HG02571 (cell line): ENCODE results near the gene TRPM8.

Experiments used
- ATAC-seq: cut with Tn5 transposase; IDR thresholded peaks from one replicate; pipeline ENCODE4 v1.9.1; 2021; ENCODE audit warnings: mild to moderate bottlenecking, moderate library complexity; ENCODE audit not compliant: unreplicated experiment

TRPM8 gene

GRCh38 chr2:234033174-234033573, 116.0 kb downstream of the TRPM8 start:
- no peak for ATAC-seq

DNA sequence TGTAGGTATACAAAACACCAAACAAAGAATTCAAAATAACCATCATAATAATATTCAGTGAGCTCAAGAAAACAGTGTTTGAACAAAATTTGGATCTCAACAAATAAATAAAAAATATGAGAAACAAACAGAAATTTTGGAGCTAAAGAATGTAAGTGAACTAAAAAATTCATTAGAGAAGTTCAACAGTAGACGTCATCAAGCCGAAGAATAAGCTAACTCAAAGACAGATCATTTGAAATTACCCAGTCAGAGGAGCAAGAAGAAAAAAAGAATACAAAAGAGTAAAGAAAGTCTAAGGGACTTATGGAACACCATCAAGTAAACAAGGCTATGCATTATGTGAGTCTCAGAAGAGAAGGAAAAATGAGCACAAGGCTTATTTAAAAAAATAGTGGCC, 116.7 kb downstream of the TRPM8 start:
- no peak for ATAC-seq

DNA sequence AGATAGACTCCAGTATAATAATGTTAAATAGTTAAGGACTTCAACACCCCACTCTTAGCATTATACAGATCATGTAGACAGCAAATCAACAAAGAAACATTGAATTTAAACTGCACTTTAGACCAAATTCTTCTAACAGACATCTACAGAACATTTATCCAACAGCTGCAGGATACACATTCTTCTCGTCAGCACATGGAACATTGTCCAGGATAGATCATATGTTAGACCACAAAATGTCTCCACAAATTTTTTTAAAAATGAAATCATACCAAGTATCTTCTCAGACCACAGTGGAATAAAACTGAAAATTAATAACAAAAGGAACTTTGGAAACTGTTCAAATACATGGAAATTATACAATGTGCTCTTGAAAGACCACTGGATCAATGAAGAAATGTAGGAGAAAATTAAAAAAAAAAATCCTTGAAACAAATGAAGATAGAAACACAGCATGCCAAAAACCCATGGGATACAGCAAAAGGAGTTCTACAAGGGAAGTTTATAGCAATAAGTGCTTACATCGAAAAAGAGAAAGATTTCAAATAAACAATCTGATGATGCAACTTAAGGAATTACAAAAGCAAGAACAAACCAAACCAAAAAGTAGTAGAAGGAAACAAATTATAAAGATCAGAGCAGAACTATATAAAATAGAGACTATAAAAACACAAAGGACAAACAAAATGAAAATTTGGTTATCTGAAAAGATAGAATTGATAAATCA, 121.1 kb downstream of the TRPM8 start:
- ATAC-seq = no peak

DNA sequence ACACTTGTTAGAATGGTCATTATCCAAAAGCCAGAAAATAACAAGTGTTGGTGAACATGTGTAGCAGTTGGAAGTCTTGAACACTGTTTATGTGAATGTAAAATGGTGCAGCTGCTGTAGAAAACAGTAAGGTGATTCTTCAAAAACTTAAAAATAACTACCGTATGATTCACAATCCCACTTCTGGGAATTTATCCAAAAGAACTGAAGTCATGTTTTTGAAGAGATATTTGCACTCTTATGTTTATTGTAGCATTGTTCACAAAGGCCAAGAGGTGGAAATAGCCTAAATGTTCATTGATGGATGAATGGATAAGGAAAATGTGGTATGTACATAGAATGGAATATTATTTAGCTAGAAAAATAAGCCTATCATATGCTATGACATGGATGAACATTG, 127.0 kb downstream of the TRPM8 start:
- ATAC-seq = no peak

GRCh38 chr2:234046521-234046920, 129.3 kb downstream of the TRPM8 start:
- ATAC-seq = no peak

GRCh38 chr2:234047361-234047760, 130.2 kb downstream of the TRPM8 start:
- no peak for ATAC-seq

GRCh38 chr2:234048049-234048448, 130.9 kb downstream of the TRPM8 start:
- no peak for ATAC-seq

GRCh38 chr2:234050455-234051135, 133.4 kb downstream of the TRPM8 start, which contains the start of gene SPP2:
TSS of gene SPP2 (plus strand) at chr2:234050702. CDS start at chr2:234050787, 85 bp downstream.
- ATAC-seq = no peak

GRCh38 chr2:234051374-234052070, 134.3 kb downstream of the TRPM8 start:
- ATAC-seq = no peak

DNA sequence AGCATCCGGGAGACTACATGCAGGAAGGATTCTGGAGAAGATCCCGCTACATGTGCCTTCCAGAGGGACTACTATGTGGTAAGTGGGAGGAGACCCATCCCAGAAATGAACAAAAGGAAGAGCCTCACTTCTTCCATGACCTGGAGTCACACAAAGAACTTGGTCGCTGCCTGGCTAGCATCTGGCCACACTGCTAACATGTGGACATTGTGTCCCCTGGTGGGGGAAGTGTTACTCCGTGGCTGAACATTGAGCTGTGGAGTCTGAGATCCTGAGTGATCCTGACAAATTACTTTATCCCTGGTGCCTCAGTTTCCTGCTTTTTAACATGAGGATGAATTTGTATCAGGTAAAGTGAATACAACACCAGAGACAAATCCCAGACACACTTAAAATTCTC, 141.7 kb downstream of the TRPM8 start:
- ATAC-seq = no peak

DNA sequence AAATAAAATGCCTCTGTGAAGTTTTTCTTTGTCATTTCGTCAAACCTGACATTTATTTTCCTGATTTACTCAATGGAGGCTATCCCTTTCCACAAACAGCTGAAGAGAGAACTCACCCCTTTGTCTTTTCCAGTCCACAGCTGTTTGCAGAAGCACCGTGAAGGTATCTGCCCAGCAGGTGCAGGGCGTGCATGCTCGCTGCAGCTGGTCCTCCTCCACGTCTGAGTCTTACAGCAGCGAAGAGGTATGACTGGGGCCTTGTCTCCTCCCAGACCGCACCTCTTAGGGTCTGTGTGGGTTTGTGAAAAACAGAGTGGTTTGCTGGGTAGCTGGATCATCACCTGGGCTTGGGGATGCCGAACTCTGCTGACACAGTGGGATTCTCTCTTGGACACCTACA, 143.1 kb downstream of the TRPM8 start:
- ATAC-seq = no peak

DNA sequence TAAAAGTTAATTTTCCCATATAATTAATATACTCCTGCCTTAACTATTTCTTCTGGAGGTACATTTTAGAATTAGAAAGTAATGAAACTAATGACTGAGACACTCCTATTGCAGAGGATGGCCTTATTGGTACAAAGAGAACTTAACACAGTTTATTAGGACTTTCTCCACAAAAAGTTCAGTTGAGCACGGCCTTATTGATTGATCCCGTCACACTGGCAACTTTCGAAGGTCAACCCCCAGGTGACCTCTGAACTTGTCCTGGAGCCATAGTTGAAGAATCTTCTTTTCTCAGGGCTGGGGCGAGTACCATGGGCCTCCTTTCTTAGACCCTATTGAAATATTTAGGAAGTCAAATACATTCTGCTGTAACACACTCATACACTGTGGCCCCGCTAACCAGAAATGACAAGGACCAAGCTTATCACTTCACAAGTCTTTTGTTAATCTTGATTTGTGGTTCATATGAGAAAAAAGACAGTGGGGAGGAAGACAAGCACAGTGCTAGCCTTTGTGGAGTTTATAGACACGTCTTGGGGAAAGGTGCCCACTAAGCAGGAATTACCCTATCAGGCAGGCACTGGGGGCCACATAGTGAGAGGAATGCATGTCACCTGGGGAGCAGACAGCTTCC, 144.6 kb downstream of the TRPM8 start:
- ATAC-seq = no peak

GRCh38 chr2:234066587-234066986, 149.4 kb downstream of the TRPM8 start:
- no peak for ATAC-seq
